Measurements from ENCODE around the gene ENGASE. TPM values are rescaled to one million over a fixed set of nuclear protein-coding genes. Genes with fewer than 3 reads are reported as not detected.

ENGASE gene
- polyA plus RNA-seq, 1 of the 3 experiments (the other 2 are of a cell fraction): 30.1 TPM

- TF ChIP-seq TEAD4 (IDR thresholded peaks at IDR 0.05; ENCODE audit: borderline replicate concordance, insufficient read depth) (no peak), FOSL2 (IDR thresholded peaks at IDR 0.05; ENCODE audit: borderline replicate concordance, low read depth) (no peak), EP300 (IDR thresholded peaks at IDR 0.05; ENCODE audit: borderline replicate concordance in 1 of 2, low read depth in 1 of 2, low read length in 1 of 2) (no peak), MAX (IDR thresholded peaks at IDR 0.05; ENCODE audit: low read depth) (no peak)
These were observed 53.0 kb downstream of the ENGASE start (continued) for GRCh38 chr17:79127534-79128135.

- no peaks in the 10 kb centered on the region; the same call in 1 of the 2 replicates for H4K20me1 ChIP-seq (ENCODE audit: insufficient read depth)
These were observed 54.9 kb downstream of the ENGASE start for GRCh38 chr17:79129523-79129922.

More at GRCh38 chr17:79129523-79129922, 54.9 kb downstream of the ENGASE start:
- ChIA-PET POLR2A (no interaction called here), CTCF (interaction anchor here (1.3 kb wide), 1 partner anchor 47 kb away, joined by 3 read pairs; no protein-coding TSS in a partner anchor)
- no peaks in the 10 kb centered on the region for H3K79me2 ChIP-seq (ENCODE audit: insufficient read depth)
- H3K4me1 ChIP-seq (ENCODE audit: control insufficient read depth in 1 of 2, insufficient read depth in 2 of 2, low read depth in 1 of 2, low read length in 1 of 2): peaks cover 0 to 16% of the 10 kb centered on the region in 2 experiments; a peak in 1 of 4 replicates
- TF ChIP-seq USF2 (IDR thresholded peaks at IDR 0.05; ENCODE audit: borderline replicate concordance, low read depth, low read length) (no peak), FOXM1 (IDR thresholded peaks at IDR 0.05; ENCODE audit: low read depth) (no peak), NRF1 (IDR thresholded peaks at IDR 0.05; ENCODE audit: low read depth, low read length) (no peak), CHD2 (IDR thresholded peaks at IDR 0.05; ENCODE audit: low read length, partially characterized antibody) (no peak), GABPA (IDR thresholded peaks at IDR 0.05; ENCODE audit: low read depth) (no peak), FOSL2 (IDR thresholded peaks at IDR 0.05; ENCODE audit: borderline replicate concordance, low read depth) (no peak), RXRA (IDR thresholded peaks at IDR 0.05; ENCODE audit: borderline replicate concordance, low read depth) (no peak), TAF1 (IDR thresholded peaks at IDR 0.05; ENCODE audit: borderline replicate concordance, low read depth, low read length) (no peak), TCF12 (IDR thresholded peaks at IDR 0.05) (no peak), FOXJ3 (CRISPR knock-in tag; IDR thresholded peaks at IDR 0.05) (no peak), ZBTB33 (IDR thresholded peaks at IDR 0.05; ENCODE audit: borderline replicate concordance, low read depth) (no peak), EP300 (IDR thresholded peaks at IDR 0.05; ENCODE audit: borderline replicate concordance in 1 of 2, low read depth in 1 of 2, low read length in 1 of 2) (no peak), MAX (IDR thresholded peaks at IDR 0.05; ENCODE audit: low read depth) (no peak), RCOR1 (IDR thresholded peaks at IDR 0.05; ENCODE audit: low read length) (no peak), YY1 (IDR thresholded peaks at IDR 0.05; ENCODE audit: low read depth) (no peak), SMC3 (IDR thresholded peaks at IDR 0.05; ENCODE audit: low read depth, low read length) (no peak), JUND (IDR thresholded peaks at IDR 0.05) (no peak), MEF2A (IDR thresholded peaks at IDR 0.05; ENCODE audit: borderline replicate concordance, low read depth) (no peak), GATA2 (CRISPR knock-in tag; IDR thresholded peaks at IDR 0.05) (no peak)
- H3F3A ChIP-seq (replicated peaks; ENCODE audit: insufficient read depth): no peaks in the 10 kb centered on the region
- no peak overlapping the region for H3K4me2 ChIP-seq
- H3K36me3 ChIP-seq (replicated peaks in 1 of 2; ENCODE audit: control insufficient read depth in 1 of 2, insufficient read depth in 2 of 2, low read length in 1 of 2): no peaks in the 10 kb centered on the region
- no peaks in the 10 kb centered on the region for H3K9me3 ChIP-seq
- no peaks in the 10 kb centered on the region for H3K9me2 ChIP-seq
- DNase-seq: no peak
- H3K27ac ChIP-seq (ENCODE audit: low read depth in 2 of 2, low read length in 1 of 2): no peak overlapping the region
- H3K9ac ChIP-seq: no peak overlapping the region
- peaks cover 62% of the 10 kb centered on the region for H3K27me3 ChIP-seq (ENCODE audit: insufficient read depth)
- no peak overlapping the region for H3K4me3 ChIP-seq (ENCODE audit: low read depth in 2 of 2, low read length in 1 of 2)
- H2AFZ ChIP-seq (ENCODE audit: low read depth): no peak overlapping the region
- WGBS (ENCODE audit: low lambda C conversion rate): 42% methylated on average over 4 of the region's 4 CpGs
